Esophagus (tissue), 2 donors: ENCODE measurements around the gene APBB3. TPM values are rescaled to one million over a fixed set of nuclear protein-coding genes. Genes with fewer than 3 reads are reported as not detected.
"Not testable (repeated sequence)": the region's sequence is repeated elsewhere in the genome, so short reads cannot be mapped to it uniquely, and the experiment has no call there.

Experiments used
- H3K27ac ChIP-seq, 2 donors: one replicate each; pipeline ENCODE4 v1.5.1; 2013; ENCODE audit warnings: low read depth in 2 of 2, mild to moderate bottlenecking in 2 of 2, inconsistent platforms in 1 of 2, low read length in 1 of 2, moderate library complexity in 1 of 2
- H3K27me3 ChIP-seq, 2 donors: one replicate each; pipeline ENCODE4 v1.6.1; 2013; ENCODE audit warnings: low read length in 2 of 2, control low read depth in 1 of 2, mild to moderate bottlenecking in 1 of 2; ENCODE audit not compliant: insufficient read depth in 2 of 2, control insufficient read depth in 1 of 2
- H3K36me3 ChIP-seq, 2 donors: one replicate each; pipeline ENCODE4 v1.6.1; 2013; ENCODE audit warnings: low read length in 1 of 2; ENCODE audit not compliant: control insufficient read depth in 2 of 2, insufficient read depth in 2 of 2
- H3K4me1 ChIP-seq, 2 donors: one replicate each; pipeline ENCODE4 v1.6.1; 2013; ENCODE audit warnings: low read length in 1 of 2; ENCODE audit not compliant: control insufficient read depth in 2 of 2, insufficient read depth in 2 of 2
- H3K4me3 ChIP-seq, 2 donors: one replicate each; pipeline ENCODE4 v1.5.1; 2013; ENCODE audit warnings: low read length in 2 of 2, mild to moderate bottlenecking in 2 of 2, low read depth in 1 of 2, moderate library complexity in 1 of 2
- H3K9me3 ChIP-seq, 2 donors: one replicate each; pipeline ENCODE4 v1.6.1; 2013; ENCODE audit warnings: mild to moderate bottlenecking in 2 of 2, low read depth in 1 of 2, low read length in 1 of 2, moderate library complexity in 1 of 2; ENCODE audit not compliant: control insufficient read depth in 2 of 2, insufficient read depth in 1 of 2
- WGBS, 2 donors: extraction: QIAGEN DNeasy Blood & Tissue Kit; methylation state at CpG; one replicate each; pipeline ENCODE4 v1.1.7; 2013; 5-methylcytosine and 5-hydroxymethylcytosine counted together
- polyA plus RNA-seq, 2 donors: library from polyadenylated mRNA; stranded (reverse); fragments of 200-250 nt; gene quantifications; one replicate each; pipeline ENCODE4 v1.2.3, GENCODE V29; 2013
- donor health status: healthy with polysubstance abuse.
- donor health status: Bipolar disorder and iron deficiency.

Gene APBB3
- polyA plus RNA-seq, 2 donors: 10.9 to 20.7 TPM

- 94 to 95% methylated on average over 6 of the region's 6 CpGs for WGBS, 2 donors
- not testable (repeated sequence) for H3K36me3 ChIP-seq, H3K27ac ChIP-seq, H3K27me3 ChIP-seq, H3K4me1 ChIP-seq, H3K4me3 ChIP-seq, H3K9me3 ChIP-seq
These were observed 14.9 kb upstream of the APBB3 start for GRCh38 chr5:140579188-140579747.

- Histone ChIP-seq H3K27me3 (no peaks in the 10 kb centered on the region), H3K4me3 (no peak overlapping the region), H3K4me1 (no peaks in the 10 kb centered on the region), H3K36me3 (no peaks in the 10 kb centered on the region), H3K9me3 (no peaks in the 10 kb centered on the region), H3K27ac (no peak overlapping the region)
- WGBS, 2 donors: 66 to 74% methylated on average over 2 of the region's 2 CpGs
These were observed 12.4 kb upstream of the APBB3 start for GRCh38 chr5:140576776-140577201.

GRCh38 chr5:140575309-140575708, 10.9 kb upstream of the APBB3 start:
- H3K27me3 ChIP-seq: no peaks in the 10 kb centered on the region
- no peaks in the 10 kb centered on the region for H3K9me3 ChIP-seq
- no peak overlapping the region for H3K4me3 ChIP-seq
- no peaks in the 10 kb centered on the region for H3K36me3 ChIP-seq
- H3K4me1 ChIP-seq: no peaks in the 10 kb centered on the region
- H3K27ac ChIP-seq: no peak overlapping the region
- WGBS, 2 donors: 82 to 88% methylated on average over 8 of the region's 8 CpGs

GRCh38 chr5:140574165-140574564, 9.8 kb upstream of the APBB3 start:
- H3K27me3 ChIP-seq: no peaks in the 10 kb centered on the region
- H3K4me3 ChIP-seq: no peak overlapping the region
- WGBS, 2 donors: 47 to 61% methylated on average over 3 of the region's 3 CpGs
- H3K9me3 ChIP-seq: no peaks in the 10 kb centered on the region
- no peaks in the 10 kb centered on the region for H3K4me1 ChIP-seq
- H3K27ac ChIP-seq: no peak overlapping the region
- H3K36me3 ChIP-seq: peaks cover 0 to 3% of the 10 kb centered on the region in 2 donors

GRCh38 chr5:140573683-140574082, 9.3 kb upstream of the APBB3 start:
- Histone ChIP-seq H3K27me3 (no peaks in the 10 kb centered on the region), H3K36me3 (peaks cover 0 to 3% of the 10 kb centered on the region in 2 donors), H3K27ac (no peak overlapping the region), H3K4me3 (no peak overlapping the region), H3K9me3 (no peaks in the 10 kb centered on the region), H3K4me1 (no peaks in the 10 kb centered on the region)
- 89 to 93% methylated on average over 7 of the region's 7 CpGs for WGBS, 2 donors

GRCh38 chr5:140571105-140571504, 6.7 kb upstream of the APBB3 start:
- no peaks in the 10 kb centered on the region for H3K27me3 ChIP-seq
- peaks cover 16 to 20% of the 10 kb centered on the region in 2 donors for H3K36me3 ChIP-seq
- H3K27ac ChIP-seq: peak overlapping the region; percentile 22 to 29
- WGBS, 2 donors: 71 to 74% methylated on average over 5 of the region's 5 CpGs
- peaks cover 4 to 8% of the 10 kb centered on the region in 2 donors for H3K4me1 ChIP-seq
- no peak overlapping the region for H3K4me3 ChIP-seq
- no peaks in the 10 kb centered on the region for H3K9me3 ChIP-seq

DNA sequence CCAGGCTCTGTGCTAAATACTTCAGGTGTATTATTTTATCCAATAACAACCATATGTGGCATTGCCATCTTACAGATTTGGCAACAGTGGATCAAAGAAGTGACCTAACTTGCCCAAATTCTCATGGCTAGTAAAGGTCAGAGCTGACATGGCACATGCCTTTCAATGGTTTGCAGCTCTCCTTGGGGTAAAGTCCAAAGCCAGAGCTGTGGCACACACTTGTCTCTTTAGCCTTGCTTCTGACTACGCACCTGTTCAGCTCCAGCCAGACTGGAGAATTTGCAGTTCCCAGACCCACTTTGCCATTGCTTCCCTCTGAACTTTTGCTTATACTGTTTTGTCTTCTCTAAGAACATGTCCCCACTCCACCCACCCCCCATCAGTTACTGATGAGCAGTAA, 6.1 kb upstream of the APBB3 start:
- WGBS, 2 donors: 95 to 97% methylated on average over 1 of the region's 1 CpG
- H3K9me3 ChIP-seq: no peaks in the 10 kb centered on the region
- no peak overlapping the region for H3K4me3 ChIP-seq
- peaks cover 4 to 11% of the 10 kb centered on the region in 2 donors for H3K4me1 ChIP-seq
- H3K27ac ChIP-seq: no peak overlapping the region
- no peaks in the 10 kb centered on the region for H3K27me3 ChIP-seq
- peaks cover 16 to 20% of the 10 kb centered on the region in 2 donors for H3K36me3 ChIP-seq

GRCh38 chr5:140570058-140570457, 5.7 kb upstream of the APBB3 start:
- Histone ChIP-seq H3K27ac (no peak overlapping the region), H3K4me3 (no peak overlapping the region), H3K27me3 (no peaks in the 10 kb centered on the region), H3K9me3 (no peaks in the 10 kb centered on the region), H3K36me3 (peaks cover 16 to 20% of the 10 kb centered on the region in 2 donors), H3K4me1 (peaks cover 4 to 11% of the 10 kb centered on the region in 2 donors)
- WGBS, 2 donors: 91 to 94% methylated on average over 4 of the region's 4 CpGs

DNA sequence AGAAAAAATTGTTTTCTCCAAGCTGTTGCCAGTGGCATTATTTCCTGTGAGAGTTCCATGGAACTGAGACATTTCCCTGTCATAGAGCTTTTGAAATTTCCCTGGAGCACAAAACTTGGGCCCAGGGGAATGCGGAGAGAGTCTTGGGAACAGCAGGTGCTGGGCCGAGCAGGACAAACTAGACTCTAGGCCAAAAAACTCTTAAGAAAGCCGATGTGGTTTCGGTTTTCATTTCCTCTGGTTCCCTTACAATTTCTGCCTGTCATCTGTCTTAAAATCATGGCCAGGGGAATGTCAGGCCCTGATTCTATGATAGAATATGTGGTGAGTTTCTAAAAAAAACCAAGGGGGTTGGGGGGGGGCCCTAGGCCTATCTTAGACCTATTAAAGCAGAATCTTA, 4.8 kb upstream of the APBB3 start:
- WGBS, 2 donors: 50 to 56% methylated on average over 4 of the region's 4 CpGs
- H3K27ac ChIP-seq: peak overlapping the region; percentile 26 to 41
- peaks cover 16 to 20% of the 10 kb centered on the region in 2 donors for H3K36me3 ChIP-seq
- H3K27me3 ChIP-seq: no peaks in the 10 kb centered on the region
- peaks cover 4 to 11% of the 10 kb centered on the region in 2 donors for H3K4me1 ChIP-seq
- no peak overlapping the region for H3K4me3 ChIP-seq
- H3K9me3 ChIP-seq: no peaks in the 10 kb centered on the region

GRCh38 chr5:140568443-140569063, 4.2 kb upstream of the APBB3 start:
- H3K4me3 ChIP-seq: no peak overlapping the region

More at GRCh38 chr5:140568443-140569063, 4.2 kb upstream of the APBB3 start:
- Histone ChIP-seq H3K9me3 (no peaks in the 10 kb centered on the region), H3K36me3 (peaks cover 16 to 20% of the 10 kb centered on the region in 2 donors), H3K4me1 (peaks cover 4 to 15% of the 10 kb centered on the region in 2 donors), H3K27ac (peak overlapping the region; percentile 41 to 54), H3K27me3 (no peaks in the 10 kb centered on the region)
- 86 to 93% methylated on average over 2 of the region's 2 CpGs for WGBS, 2 donors
